ENCODE measurements around the gene MGAT2.
"Not testable (repeated sequence)": the region's sequence is repeated elsewhere in the genome, so short reads cannot be mapped to it uniquely, and the experiment has no call there.

MGAT2 gene

DNA sequence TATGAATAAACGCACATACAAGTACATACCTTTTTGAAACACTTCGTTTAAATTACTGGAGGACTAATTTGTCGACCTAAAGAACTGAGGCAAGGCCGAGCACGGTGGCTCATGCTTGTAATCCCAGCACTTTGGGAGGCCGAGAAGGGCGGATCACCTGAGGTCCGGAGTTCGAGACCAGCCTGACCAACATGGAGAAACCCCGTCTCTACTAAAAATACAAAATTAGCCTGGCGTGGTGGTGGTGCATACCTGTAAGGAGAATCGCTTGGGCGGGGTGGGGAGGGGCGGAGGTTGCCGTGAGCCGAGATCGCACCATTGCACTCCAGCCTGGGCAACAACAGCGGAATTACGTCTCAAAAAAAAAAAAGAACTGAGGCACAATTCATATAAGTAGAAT, 1.3 kb upstream of the MGAT2 start:
- Histone ChIP-seq H3K27ac (ENCODE audit: low read depth, low read length) (peak overlapping the region; percentile 96), H3K4me3 (ENCODE audit: low read length) (peak overlapping the region; percentile 89)
- H3K27me3 ChIP-seq (ENCODE audit: control insufficient read depth, insufficient read depth, low read length); H3K4me1 ChIP-seq (ENCODE audit: control insufficient read depth, insufficient read depth, low read length); H3K9ac ChIP-seq (ENCODE audit: low read length); H3K36me3 ChIP-seq (ENCODE audit: control insufficient read depth, insufficient read depth, low read length): not testable (repeated sequence)

DNA sequence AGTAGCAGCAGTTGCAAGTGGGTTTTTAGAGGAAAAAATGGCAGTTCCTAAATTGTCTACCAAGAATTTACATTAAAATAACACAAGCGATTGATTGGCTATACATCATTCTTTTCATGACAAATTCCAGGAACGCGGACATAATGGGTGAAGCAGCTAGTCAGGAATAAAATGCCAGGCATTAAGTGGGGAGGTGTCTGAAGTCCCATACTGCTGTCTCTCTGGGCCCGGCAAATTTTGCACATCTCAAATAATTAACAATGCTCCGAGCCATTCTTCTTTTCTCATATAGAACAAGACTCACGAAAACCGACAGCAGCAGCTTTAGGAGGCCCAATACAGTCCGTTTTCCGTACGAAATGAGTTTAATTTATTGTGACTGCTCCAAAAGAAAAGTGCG, 869 bp upstream of the MGAT2 start:
- Histone ChIP-seq H3K36me3 (ENCODE audit: control insufficient read depth, insufficient read depth, low read length) (peaks cover 2% of the 10 kb centered on the region), H3K4me1 (ENCODE audit: control insufficient read depth, insufficient read depth, low read length) (peaks cover 10% of the 10 kb centered on the region), H3K9ac (ENCODE audit: low read length) (peak overlapping the region; percentile 93), H3K27ac (ENCODE audit: low read depth, low read length) (peak overlapping the region; percentile 96), H3K4me3 (ENCODE audit: low read length) (peak overlapping the region; percentile 89), H3K27me3 (ENCODE audit: control insufficient read depth, insufficient read depth, low read length) (no peaks in the 10 kb centered on the region)

DNA sequence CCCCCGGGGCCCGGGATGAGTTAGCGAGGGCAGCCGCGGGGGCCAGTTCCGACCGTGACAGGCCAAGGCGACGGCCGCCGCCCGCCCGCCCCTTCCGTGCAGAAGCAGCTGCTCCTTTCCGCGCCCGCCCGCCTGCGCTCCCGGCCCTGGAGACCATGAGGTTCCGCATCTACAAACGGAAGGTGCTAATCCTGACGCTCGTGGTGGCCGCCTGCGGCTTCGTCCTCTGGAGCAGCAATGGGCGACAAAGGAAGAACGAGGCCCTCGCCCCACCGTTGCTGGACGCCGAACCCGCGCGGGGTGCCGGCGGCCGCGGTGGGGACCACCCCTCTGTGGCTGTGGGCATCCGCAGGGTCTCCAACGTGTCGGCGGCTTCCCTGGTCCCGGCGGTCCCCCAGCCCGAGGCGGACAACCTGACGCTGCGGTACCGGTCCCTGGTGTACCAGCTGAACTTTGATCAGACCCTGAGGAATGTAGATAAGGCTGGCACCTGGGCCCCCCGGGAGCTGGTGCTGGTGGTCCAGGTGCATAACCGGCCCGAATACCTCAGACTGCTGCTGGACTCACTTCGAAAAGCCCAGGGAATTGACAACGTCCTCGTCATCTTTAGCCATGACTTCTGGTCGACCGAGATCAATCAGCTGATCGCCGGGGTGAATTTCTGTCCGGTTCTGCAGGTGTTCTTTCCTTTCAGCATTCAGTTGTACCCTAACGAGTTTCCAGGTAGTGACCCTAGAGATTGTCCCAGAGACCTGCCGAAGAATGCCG, 699 bp downstream of the MGAT2 start:
- peak overlapping the region; percentile 96 for H3K27ac ChIP-seq (ENCODE audit: low read depth, low read length)
- peaks cover 2% of the 10 kb centered on the region for H3K36me3 ChIP-seq (ENCODE audit: control insufficient read depth, insufficient read depth, low read length)
- peaks cover 10% of the 10 kb centered on the region for H3K4me1 ChIP-seq (ENCODE audit: control insufficient read depth, insufficient read depth, low read length)
- H3K9ac ChIP-seq (ENCODE audit: low read length) = peak overlapping the region; percentile 87
- no peaks in the 10 kb centered on the region for H3K27me3 ChIP-seq (ENCODE audit: control insufficient read depth, insufficient read depth, low read length)
- H3K4me3 ChIP-seq (ENCODE audit: low read length) = peak overlapping the region; percentile 89

DNA sequence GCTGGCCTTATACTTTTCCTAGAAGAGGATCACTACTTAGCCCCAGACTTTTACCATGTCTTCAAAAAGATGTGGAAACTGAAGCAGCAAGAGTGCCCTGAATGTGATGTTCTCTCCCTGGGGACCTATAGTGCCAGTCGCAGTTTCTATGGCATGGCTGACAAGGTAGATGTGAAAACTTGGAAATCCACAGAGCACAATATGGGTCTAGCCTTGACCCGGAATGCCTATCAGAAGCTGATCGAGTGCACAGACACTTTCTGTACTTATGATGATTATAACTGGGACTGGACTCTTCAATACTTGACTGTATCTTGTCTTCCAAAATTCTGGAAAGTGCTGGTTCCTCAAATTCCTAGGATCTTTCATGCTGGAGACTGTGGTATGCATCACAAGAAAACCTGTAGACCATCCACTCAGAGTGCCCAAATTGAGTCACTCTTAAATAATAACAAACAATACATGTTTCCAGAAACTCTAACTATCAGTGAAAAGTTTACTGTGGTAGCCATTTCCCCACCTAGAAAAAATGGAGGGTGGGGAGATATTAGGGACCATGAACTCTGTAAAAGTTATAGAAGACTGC, 1.5 kb downstream of the MGAT2 start:
- H3K36me3 ChIP-seq (ENCODE audit: control insufficient read depth, insufficient read depth, low read length) = peaks cover 2% of the 10 kb centered on the region
- H3K27ac ChIP-seq (ENCODE audit: low read depth, low read length) = no peak overlapping the region
- H3K9ac ChIP-seq (ENCODE audit: low read length) = no peak overlapping the region
- H3K4me3 ChIP-seq (ENCODE audit: low read length) = peak overlapping the region; percentile 89
- no peaks in the 10 kb centered on the region for H3K27me3 ChIP-seq (ENCODE audit: control insufficient read depth, insufficient read depth, low read length)
- peaks cover 10% of the 10 kb centered on the region for H3K4me1 ChIP-seq (ENCODE audit: control insufficient read depth, insufficient read depth, low read length)

DNA sequence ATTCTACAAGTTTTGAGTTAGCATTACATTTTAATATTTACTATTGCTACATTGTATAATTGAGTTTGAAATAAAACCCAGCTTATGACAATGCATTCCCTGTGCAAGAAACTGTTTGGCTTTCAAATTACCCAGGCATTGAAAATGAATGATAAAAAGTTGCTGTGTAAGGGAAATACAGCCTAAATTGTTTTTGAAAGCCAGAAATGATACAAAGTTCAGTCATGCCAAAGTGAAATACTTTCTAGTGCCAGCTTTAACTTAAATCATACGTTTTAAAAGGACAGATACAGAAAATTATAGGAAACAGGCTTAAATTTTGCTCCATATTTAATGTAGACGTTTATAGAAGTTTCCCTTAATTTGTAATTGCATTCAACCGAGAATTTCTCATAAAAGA, 2.8 kb downstream of the MGAT2 start:
- H3K4me1 ChIP-seq (ENCODE audit: control insufficient read depth, insufficient read depth, low read length) = peaks cover 10% of the 10 kb centered on the region
- no peaks in the 10 kb centered on the region for H3K36me3 ChIP-seq (ENCODE audit: control insufficient read depth, insufficient read depth, low read length)
- H3K27ac ChIP-seq (ENCODE audit: low read depth, low read length) = no peak overlapping the region
- H3K9ac ChIP-seq (ENCODE audit: low read length) = no peak overlapping the region
- H3K27me3 ChIP-seq (ENCODE audit: control insufficient read depth, insufficient read depth, low read length) = no peaks in the 10 kb centered on the region
- no peak overlapping the region for H3K4me3 ChIP-seq (ENCODE audit: low read length)

DNA sequence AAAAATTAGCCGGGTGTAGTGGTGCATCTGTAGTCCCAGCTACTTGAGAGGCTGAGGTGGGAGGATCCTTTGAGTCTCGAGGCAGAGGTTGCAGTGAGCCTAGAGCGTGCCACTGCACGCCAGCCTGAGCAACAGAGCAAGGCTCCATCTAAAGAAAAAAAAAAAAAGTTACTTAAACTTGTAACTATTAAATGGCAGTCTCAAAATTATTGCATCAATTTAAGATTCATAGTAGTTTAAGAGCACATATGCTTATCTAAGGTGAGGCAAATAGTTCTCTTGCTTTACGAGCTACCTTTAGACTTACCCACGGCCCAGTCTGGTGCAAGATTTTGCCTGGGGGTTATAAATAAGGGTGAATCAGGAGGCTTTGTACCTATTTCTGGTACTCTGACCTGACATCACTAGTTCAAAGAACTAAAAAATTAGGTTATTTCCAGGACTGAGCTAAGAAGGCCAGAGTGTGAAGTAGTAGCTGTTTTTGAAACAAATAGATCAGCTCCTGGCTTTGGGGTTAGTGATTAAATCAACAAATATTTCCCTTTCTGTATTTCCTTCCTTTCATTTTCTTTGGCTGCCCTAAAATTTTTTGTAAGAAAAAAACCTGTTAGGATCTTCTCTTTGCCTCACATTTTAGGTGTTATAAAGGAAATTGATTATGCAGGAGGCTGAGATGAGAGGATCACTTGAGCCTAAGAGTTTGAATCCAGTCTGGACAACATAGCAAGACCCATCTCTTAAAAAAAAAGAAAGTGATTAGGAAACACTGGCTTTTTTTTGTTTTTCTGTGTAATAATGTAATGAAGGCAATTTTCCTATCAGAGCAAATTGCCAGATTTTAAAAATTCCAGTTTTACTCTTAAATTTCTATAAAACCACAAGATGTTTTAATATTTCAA, 3.6 kb downstream of the MGAT2 start:
- H3K4me3 ChIP-seq (ENCODE audit: low read length) = no peak overlapping the region
- H3K36me3 ChIP-seq (ENCODE audit: control insufficient read depth, insufficient read depth, low read length) = no peaks in the 10 kb centered on the region
- no peak overlapping the region for H3K27ac ChIP-seq (ENCODE audit: low read depth, low read length)
- H3K4me1 ChIP-seq (ENCODE audit: control insufficient read depth, insufficient read depth, low read length) = peaks cover 10% of the 10 kb centered on the region
- no peak overlapping the region for H3K9ac ChIP-seq (ENCODE audit: low read length)
- no peaks in the 10 kb centered on the region for H3K27me3 ChIP-seq (ENCODE audit: control insufficient read depth, insufficient read depth, low read length)

DNA sequence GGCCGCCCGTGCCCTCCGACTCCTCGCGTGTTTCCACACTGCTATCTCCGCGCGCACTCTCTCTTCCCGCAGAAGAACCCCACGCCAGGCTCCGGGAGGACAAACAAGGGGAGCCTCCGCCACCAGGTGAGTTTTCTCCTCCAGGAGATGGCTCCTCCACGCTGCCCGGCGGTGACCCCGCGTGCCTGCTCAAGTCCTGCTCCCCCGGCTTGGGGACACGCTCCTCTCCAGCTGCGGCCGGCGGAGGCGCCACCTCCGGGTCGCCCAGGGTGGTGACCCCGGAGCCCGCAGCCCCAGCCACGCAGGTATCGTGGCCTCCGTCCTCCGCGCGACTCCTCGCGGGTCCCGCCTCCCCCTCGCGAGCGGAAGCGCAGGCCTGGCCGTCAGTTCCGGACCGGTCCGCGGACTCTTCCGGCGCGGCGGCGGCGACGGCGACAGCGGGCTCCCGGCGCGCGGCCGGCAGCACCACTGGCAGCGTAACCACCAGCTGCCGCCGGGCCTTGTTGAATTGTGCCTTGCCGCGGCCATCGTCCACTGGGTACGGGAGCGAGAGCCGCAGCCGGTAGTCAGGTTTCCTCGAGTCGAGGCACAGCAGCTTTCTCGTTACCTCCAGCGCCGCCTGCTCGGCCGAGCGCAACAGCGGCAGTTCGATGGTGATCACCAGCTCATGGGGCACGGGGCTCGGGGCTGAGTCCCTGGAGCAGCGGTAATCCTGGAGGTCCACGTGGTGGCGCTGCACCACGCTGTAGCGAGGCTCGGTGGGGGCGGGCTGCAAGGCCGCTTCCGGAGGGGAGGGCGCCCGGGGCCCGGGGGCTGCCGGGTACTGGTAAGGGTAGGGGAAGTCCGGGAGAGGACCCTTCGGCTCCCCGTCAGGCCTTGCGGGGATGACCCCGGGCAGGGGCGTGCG, 13.3 kb downstream of the MGAT2 start:
- peak overlapping the region; percentile 98 for H3K4me3 ChIP-seq (ENCODE audit: low read length)
- no peaks in the 10 kb centered on the region for H3K4me1 ChIP-seq (ENCODE audit: control insufficient read depth, insufficient read depth, low read length)
- no peaks in the 10 kb centered on the region for H3K27me3 ChIP-seq (ENCODE audit: control insufficient read depth, insufficient read depth, low read length)

DNA sequence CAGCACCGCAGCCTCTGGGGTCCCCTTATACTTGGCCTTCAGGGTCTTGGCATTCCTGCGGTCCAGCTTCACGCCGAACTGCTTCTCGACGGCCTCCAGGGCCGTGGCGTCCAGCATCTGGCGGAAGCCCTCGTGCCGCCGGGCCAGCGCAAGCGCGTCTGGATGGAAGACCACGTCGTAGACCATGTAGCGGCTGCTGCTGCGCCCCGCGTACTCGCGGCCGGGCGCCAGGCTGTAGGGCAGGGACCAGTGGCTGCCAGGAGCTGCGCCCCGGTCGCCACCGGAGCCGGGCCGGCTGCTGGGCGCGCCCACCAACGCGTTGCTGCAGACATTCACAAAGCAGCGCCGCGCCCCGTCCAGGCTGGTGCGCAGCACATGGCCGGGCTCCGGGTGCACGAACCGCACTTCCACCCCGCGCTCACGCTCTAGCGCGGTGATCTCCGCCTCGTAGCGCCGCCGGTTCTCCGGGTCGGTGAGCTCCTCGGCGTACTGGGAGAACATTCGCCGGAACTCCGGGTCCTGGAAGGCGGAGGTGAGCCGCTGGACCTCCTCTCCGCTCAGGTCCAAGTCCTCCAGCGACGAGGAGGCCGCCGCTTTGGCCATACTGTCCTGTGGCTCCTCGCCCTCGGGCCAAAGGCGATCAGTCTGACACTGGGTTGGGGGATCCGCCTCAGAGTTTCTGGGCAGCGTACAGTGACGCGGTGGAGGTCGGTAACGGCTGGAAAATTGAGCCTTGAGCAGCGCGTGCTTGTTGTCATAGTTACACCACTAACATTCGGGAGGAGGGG, 14.1 kb downstream of the MGAT2 start, which contains the start of gene DNAAF2:
Gene DNAAF2, minus strand, starts transcription at position 698 of the 788 bp plus-strand sequence. Its CDS starts 95 bp downstream, at position 603.
- Histone ChIP-seq H3K27me3 (ENCODE audit: control insufficient read depth, insufficient read depth, low read length) (no peaks in the 10 kb centered on the region), H3K4me3 (ENCODE audit: low read length) (peak within 1 kb of the TSS; percentile 98), H3K36me3 (ENCODE audit: control insufficient read depth, insufficient read depth, low read length) (no peaks in the 10 kb centered on the region), H3K9ac (ENCODE audit: low read length) (peak within 1 kb of the TSS; percentile 97), H3K4me1 (ENCODE audit: control insufficient read depth, insufficient read depth, low read length) (no peaks in the 10 kb centered on the region), H3K27ac (ENCODE audit: low read depth, low read length) (peak within 1 kb of the TSS; percentile 98)

More for the DNA sequence above, 13.3 kb downstream of the MGAT2 start:
- H3K27ac ChIP-seq (ENCODE audit: low read depth, low read length) = peak overlapping the region; percentile 98
- peak overlapping the region; percentile 97 for H3K9ac ChIP-seq (ENCODE audit: low read length)
- H3K36me3 ChIP-seq (ENCODE audit: control insufficient read depth, insufficient read depth, low read length) = no peaks in the 10 kb centered on the region

DNA sequence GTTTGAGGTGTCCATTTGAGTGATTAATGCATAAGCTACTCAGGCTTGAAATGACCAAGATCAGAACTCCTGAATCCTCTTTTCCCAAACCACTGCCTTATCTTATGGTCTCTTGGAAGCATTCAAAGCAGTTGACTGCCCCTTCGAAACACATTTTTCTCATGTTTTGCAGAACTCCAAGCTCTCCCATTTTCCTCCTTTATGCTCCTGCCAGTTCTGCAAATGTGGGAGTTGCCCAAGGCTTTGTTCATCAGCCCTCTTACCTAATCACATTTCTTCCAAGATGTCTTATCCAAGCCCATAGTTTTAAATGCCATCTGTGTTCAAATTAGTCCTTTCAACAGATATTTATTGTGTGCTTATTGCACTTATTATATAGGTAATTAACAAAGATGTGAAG, 16.3 kb downstream of the MGAT2 start:
- H3K36me3 ChIP-seq (ENCODE audit: control insufficient read depth, insufficient read depth, low read length) = no peaks in the 10 kb centered on the region
- H3K27me3 ChIP-seq (ENCODE audit: control insufficient read depth, insufficient read depth, low read length) = no peaks in the 10 kb centered on the region
- no peak overlapping the region for H3K9ac ChIP-seq (ENCODE audit: low read length)
- H3K4me1 ChIP-seq (ENCODE audit: control insufficient read depth, insufficient read depth, low read length) = no peaks in the 10 kb centered on the region
- no peak overlapping the region for H3K27ac ChIP-seq (ENCODE audit: low read depth, low read length)
- no peak overlapping the region for H3K4me3 ChIP-seq (ENCODE audit: low read length)

DNA sequence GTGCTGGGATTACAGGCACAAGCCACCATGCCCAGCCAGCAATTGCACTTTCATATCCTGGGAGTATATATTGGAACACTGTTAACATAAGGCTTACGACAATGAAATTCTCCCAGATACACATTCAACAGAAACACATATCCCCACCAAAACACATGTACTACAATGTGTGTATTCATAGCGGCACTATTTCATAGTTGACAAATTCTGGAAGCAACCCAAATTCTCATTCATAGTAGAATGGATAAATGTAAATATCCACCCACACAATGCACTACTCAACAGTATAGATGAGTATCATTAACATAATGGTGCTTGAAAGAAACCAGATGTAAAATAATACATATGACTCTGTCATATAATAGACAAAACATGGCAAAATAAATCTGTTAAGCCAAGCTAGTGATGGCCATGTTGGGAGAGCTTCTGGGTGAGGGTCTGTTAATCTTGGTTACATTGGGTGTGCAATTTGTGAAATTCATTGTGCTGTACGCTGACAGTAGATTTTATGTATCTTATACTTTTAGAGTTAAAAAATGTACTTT, 17.0 kb downstream of the MGAT2 start:
- Histone ChIP-seq H3K27me3 (ENCODE audit: control insufficient read depth, insufficient read depth, low read length) (no peaks in the 10 kb centered on the region), H3K9ac (ENCODE audit: low read length) (no peak overlapping the region), H3K27ac (ENCODE audit: low read depth, low read length) (no peak overlapping the region), H3K4me1 (ENCODE audit: control insufficient read depth, insufficient read depth, low read length) (no peaks in the 10 kb centered on the region), H3K4me3 (ENCODE audit: low read length) (no peak overlapping the region), H3K36me3 (ENCODE audit: control insufficient read depth, insufficient read depth, low read length) (no peaks in the 10 kb centered on the region)

Data from rectal smooth muscle tissue (tissue), 1 donor.